K562 (cell line): Measurements from ENCODE around the gene SLC16A13. TPM values are rescaled to one million over a fixed set of nuclear protein-coding genes. Genes with fewer than 3 reads are reported as not detected.

ENCODE experiments used
- CCNT2 ChIP-seq: IDR thresholded peaks from 2 replicates; pipeline ENCODE4 v1.6.1; 2011; ENCODE audit warnings: borderline replicate concordance, low read depth, mild to moderate bottlenecking, moderate library complexity, mixed read lengths, low read length; ENCODE audit not compliant: insufficient read length; ENCODE audit errors: extremely low read depth
- HNRNPLL ChIP-seq: fragments of 200-400 bp; formaldehyde crosslinking; IDR thresholded peaks from 2 replicates; pipeline ENCODE4 v1.6.1; 2017; ENCODE audit warnings: low read length, low read depth, mild to moderate bottlenecking; ENCODE audit not compliant: poor library complexity, severe bottlenecking
- ILK ChIP-seq: fragments of 450-650 bp; IDR thresholded peaks from 2 replicates; pipeline ENCODE4 v1.6.1; 2016; ENCODE audit warnings: missing genetic modification characterization, low read depth, mild to moderate bottlenecking, missing compliant biosample characterization, moderate library complexity, borderline replicate concordance
- JUND ChIP-seq, 2 experiments: IDR thresholded peaks; 2 replicates in 1 of 2; 3 replicates in 1 of 2; pipeline ENCODE4 v1.6.1; 2011; ENCODE audit warnings: borderline replicate concordance in 2 of 2, low read depth in 2 of 2, low read length in 2 of 2, improper control_type of control experiment in 1 of 2, missing biosample characterization in 1 of 2, missing genetic modification characterization in 1 of 2, missing genetic modification reagents in 1 of 2
- MTA2 ChIP-seq: fragments of 450-650 bp; IDR thresholded peaks from 2 replicates; pipeline ENCODE4 v1.6.1; 2016; ENCODE audit warnings: low read depth
- NCOA4 ChIP-seq: fragments of 450-650 bp; IDR thresholded peaks from 2 replicates; pipeline ENCODE4 v1.6.1; 2018; ENCODE audit warnings: mild to moderate bottlenecking; ENCODE audit not compliant: partially characterized antibody
- NFATC3 ChIP-seq: fragments of 450-650 bp; IDR thresholded peaks from 2 replicates; pipeline ENCODE4 v1.6.1; 2017; ENCODE audit warnings: mild to moderate bottlenecking
- PTRF ChIP-seq: fragments of 450-650 bp; IDR thresholded peaks from 2 replicates; pipeline ENCODE4 v1.6.1; 2016; ENCODE audit warnings: mild to moderate bottlenecking, missing genetic modification characterization, missing compliant biosample characterization
- SMARCB1 ChIP-seq: IDR thresholded peaks from 2 replicates; pipeline ENCODE4 v1.6.1; 2011; ENCODE audit warnings: improper control_type of control experiment, low read depth; ENCODE audit not compliant: insufficient read length
- SMARCE1 ChIP-seq: fragments of 450-650 bp; IDR thresholded peaks from 2 replicates; pipeline ENCODE4 v1.7.1; 2016; ENCODE audit warnings: mild to moderate bottlenecking
- SNAPC5 ChIP-seq: fragments of 250-450 bp; sonication (Bioruptor Pico); IDR thresholded peaks from 2 replicates; pipeline ENCODE4 v1.8.0; 2021; ENCODE audit warnings: moderate library complexity, mild to moderate bottlenecking, inconsistent platforms
- ZBTB17 ChIP-seq: fragments of 450-650 bp; formaldehyde crosslinking; IDR thresholded peaks from 2 replicates; pipeline ENCODE4 v1.4.0; 2020; ENCODE audit warnings: mild to moderate bottlenecking
- ZNF212 ChIP-seq: fragments of 450-650 bp; formaldehyde crosslinking; IDR thresholded peaks from 2 replicates; pipeline ENCODE4 v1.4.0; 2020; ENCODE audit warnings: mild to moderate bottlenecking
- ZNF507 ChIP-seq: conservative IDR thresholded peaks from 2 replicates; pipeline ENCODE4 v1.6.1; 2017; ENCODE audit warnings: missing genetic modification characterization, missing compliant biosample characterization
- ZNF589 ChIP-seq: fragments of 200-800 bp; sonication (Bioruptor generic); IDR thresholded peaks from 2 replicates; pipeline ENCODE4 v1.6.1; 2016; ENCODE audit warnings: low read depth, missing genetic modification characterization, missing compliant biosample characterization
- polyA plus RNA-seq, 8 experiments: library from polyadenylated mRNA; depleted of rRNA in 4 of 8; stranded (reverse) in 5 of 8; unstranded in 3 of 8; fragments of >200 nt; fragmentation: Nextera tagmentation in 2 of 8; fragmentation: Illumina TruSeq in 1 of 8; extraction: Ambion mirVana in 2 of 8; extraction: Trizol in 1 of 8; gene quantifications; 2 replicates each; pipeline versions ENCODE4 v1.2.1 to v1.2.3, GENCODE V29; 2011 to 2014; ENCODE audit warnings: inconsistent platforms in 1 of 8, missing spikeins in 1 of 8
- total RNA-seq, 7 experiments: library from RNA; depleted of rRNA in 6 of 7; stranded (reverse); fragments of >200 nt in 6 of 7; fragmentation: Illumina TruSeq in 2 of 7; extraction: Trizol in 2 of 7; gene quantifications; 2 replicates each; pipeline versions ENCODE4 v1.2.1 to v1.2.3, GENCODE V29; 2011 to 2021; ENCODE audit warnings: low replicate concordance in 1 of 7
- TF ChIP-seq, protein P1 (sequence below): sonication (generic); formaldehyde crosslinking; IDR thresholded peaks from 2 replicates; pipeline ENCODE4 v1.8.1; 2022; ENCODE audit warnings: missing genetic modification reagents
- TF ChIP-seq, protein P2 (sequence below): fragments of 450-650 bp; conservative IDR thresholded peaks from 2 replicates; pipeline ENCODE4 v1.6.1; 2016; ENCODE audit warnings: missing genetic modification characterization, low read depth, mild to moderate bottlenecking, control low read depth, missing compliant biosample characterization
- TF ChIP-seq, protein P3 (sequence below): fragments of 450-650 bp; formaldehyde crosslinking; IDR thresholded peaks from 2 replicates; pipeline ENCODE4 v1.4.0; 2020; ENCODE audit warnings: mild to moderate bottlenecking, moderate library complexity
- TF ChIP-seq, protein P4 (sequence below): fragments of 450-650 bp; IDR thresholded peaks from 2 replicates; pipeline ENCODE4 v1.7.0; 2016; ENCODE audit warnings: borderline replicate concordance

SLC16A13 gene
- total and polyA plus RNA-seq, 9 of the 15 experiments (the other 6 are each of a cell fraction or from before 2014, with no cell fraction given) = 0.04 to 5.6 (median 0.87) TPM

GRCh38 chr17:7035591-7036368, at the start of gene SLC16A13 (continued):
- TF ChIP-seq ZNF589 (CRISPR knock-in tag) = no peak
- peak; percentile 26; the same call in 1 of the 2 replicates for TF ChIP-seq ZBTB17 (CRISPR knock-in tag)
- no peak for TF ChIP-seq ILK (tag)
- no peak for TF ChIP-seq PTRF
- TF ChIP-seq JUND (IDR thresholded peaks at IDR 0.05; ENCODE audit: borderline replicate concordance, low read depth, low read length) = no peak; the same call in 1 of the 2 replicates
- TF ChIP-seq JUND (tag; IDR thresholded peaks at IDR 0.05; ENCODE audit: borderline replicate concordance, low read depth, low read length) = peak; percentile 32; the same call in 1 of the 3 replicates
- TF ChIP-seq SMARCB1 = no peak
- TF ChIP-seq MTA2 = no peak
- TF ChIP-seq, protein P1, sequence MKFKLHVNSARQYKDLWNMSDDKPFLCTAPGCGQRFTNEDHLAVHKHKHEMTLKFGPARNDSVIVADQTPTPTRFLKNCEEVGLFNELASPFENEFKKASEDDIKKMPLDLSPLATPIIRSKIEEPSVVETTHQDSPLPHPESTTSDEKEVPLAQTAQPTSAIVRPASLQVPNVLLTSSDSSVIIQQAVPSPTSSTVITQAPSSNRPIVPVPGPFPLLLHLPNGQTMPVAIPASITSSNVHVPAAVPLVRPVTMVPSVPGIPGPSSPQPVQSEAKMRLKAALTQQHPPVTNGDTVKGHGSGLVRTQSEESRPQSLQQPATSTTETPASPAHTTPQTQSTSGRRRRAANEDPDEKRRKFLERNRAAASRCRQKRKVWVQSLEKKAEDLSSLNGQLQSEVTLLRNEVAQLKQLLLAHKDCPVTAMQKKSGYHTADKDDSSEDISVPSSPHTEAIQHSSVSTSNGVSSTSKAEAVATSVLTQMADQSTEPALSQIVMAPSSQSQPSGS (CRISPR knock-in tag) = no peak
- TF ChIP-seq ZNF212 (CRISPR knock-in tag) = no peak
- TF ChIP-seq, protein P2, sequence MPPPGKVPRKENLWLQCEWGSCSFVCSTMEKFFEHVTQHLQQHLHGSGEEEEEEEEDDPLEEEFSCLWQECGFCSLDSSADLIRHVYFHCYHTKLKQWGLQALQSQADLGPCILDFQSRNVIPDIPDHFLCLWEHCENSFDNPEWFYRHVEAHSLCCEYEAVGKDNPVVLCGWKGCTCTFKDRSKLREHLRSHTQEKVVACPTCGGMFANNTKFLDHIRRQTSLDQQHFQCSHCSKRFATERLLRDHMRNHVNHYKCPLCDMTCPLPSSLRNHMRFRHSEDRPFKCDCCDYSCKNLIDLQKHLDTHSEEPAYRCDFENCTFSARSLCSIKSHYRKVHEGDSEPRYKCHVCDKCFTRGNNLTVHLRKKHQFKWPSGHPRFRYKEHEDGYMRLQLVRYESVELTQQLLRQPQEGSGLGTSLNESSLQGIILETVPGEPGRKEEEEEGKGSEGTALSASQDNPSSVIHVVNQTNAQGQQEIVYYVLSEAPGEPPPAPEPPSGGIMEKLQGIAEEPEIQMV (tag) = no peak
- TF ChIP-seq HNRNPLL = peak; percentile 28
- TF ChIP-seq NFATC3 = no peak
- 0 out of 2 replicates have a peak, but pooled peaks have one; percentile 21 for TF ChIP-seq SMARCE1
- TF ChIP-seq, protein P3, sequence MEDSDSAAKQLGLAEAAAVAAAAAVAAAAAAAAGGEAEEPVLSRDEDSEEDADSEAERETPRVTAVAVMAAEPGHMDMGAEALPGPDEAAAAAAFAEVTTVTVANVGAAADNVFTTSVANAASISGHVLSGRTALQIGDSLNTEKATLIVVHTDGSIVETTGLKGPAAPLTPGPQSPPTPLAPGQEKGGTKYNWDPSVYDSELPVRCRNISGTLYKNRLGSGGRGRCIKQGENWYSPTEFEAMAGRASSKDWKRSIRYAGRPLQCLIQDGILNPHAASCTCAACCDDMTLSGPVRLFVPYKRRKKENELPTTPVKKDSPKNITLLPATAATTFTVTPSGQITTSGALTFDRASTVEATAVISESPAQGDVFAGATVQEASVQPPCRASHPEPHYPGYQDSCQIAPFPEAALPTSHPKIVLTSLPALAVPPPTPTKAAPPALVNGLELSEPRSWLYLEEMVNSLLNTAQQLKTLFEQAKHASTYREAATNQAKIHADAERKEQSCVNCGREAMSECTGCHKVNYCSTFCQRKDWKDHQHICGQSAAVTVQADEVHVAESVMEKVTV (CRISPR knock-in tag) = no peak
- TF ChIP-seq NCOA4 = no peak
- no peak for TF ChIP-seq ZNF507 (tag)
- TF ChIP-seq CCNT2 = no peak
- TF ChIP-seq SNAPC5 (CRISPR knock-in tag) = no peak
- TF ChIP-seq, protein P4, sequence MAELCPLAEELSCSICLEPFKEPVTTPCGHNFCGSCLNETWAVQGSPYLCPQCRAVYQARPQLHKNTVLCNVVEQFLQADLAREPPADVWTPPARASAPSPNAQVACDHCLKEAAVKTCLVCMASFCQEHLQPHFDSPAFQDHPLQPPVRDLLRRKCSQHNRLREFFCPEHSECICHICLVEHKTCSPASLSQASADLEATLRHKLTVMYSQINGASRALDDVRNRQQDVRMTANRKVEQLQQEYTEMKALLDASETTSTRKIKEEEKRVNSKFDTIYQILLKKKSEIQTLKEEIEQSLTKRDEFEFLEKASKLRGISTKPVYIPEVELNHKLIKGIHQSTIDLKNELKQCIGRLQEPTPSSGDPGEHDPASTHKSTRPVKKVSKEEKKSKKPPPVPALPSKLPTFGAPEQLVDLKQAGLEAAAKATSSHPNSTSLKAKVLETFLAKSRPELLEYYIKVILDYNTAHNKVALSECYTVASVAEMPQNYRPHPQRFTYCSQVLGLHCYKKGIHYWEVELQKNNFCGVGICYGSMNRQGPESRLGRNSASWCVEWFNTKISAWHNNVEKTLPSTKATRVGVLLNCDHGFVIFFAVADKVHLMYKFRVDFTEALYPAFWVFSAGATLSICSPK = no peak
